Pancreas (tissue), 10 donors: Measurements from ENCODE around the gene VWA1. TPM values are rescaled to one million over a fixed set of nuclear protein-coding genes. Genes with fewer than 3 reads are reported as not detected.
"Not testable (repeated sequence)": the region's sequence is repeated elsewhere in the genome, so short reads cannot be mapped to it uniquely, and the experiment has no call there.

Experiments
- ATAC-seq, 4 donors: fragments of 200-7000 bp; cut with Tn5 transposase; one replicate each; pipeline versions ENCODE4 v1.8.0 to v1.9.1; 2020; ENCODE audit warnings: mild to moderate bottlenecking in 4 of 4, moderate library complexity in 4 of 4
- DNase-seq, 6 donors: peaks; one replicate each; pipeline ENCODE4 v3.0.0-alpha.2; 2020
- FAIRE-seq: peaks from 2 replicates; lab custom pipeline; 2012; peaks lifted over from hg19 to GRCh38; lab: Jason Lieb, UNC
- H3K27ac ChIP-seq, 4 donors: fragments of 200-600 bp; sonication (generic); 1 replicate in 3 of 4; 2 replicates in 1 of 4; pipeline versions ENCODE4 v1.5.0 to v1.8.0; 2020
- H3K27me3 ChIP-seq, 4 donors: fragments of 200-600 bp; one replicate each; pipeline ENCODE4 v1.8.0; 2021
- H3K36me3 ChIP-seq, 3 donors: fragments of 200-600 bp; sonication (generic) in 1 of 3; one replicate each; pipeline versions ENCODE4 v1.5.0 to v1.8.0; 2020 to 2021
- H3K4me1 ChIP-seq, 3 donors: fragments of 200-600 bp; one replicate each; pipeline ENCODE4 v1.8.0; 2021
- H3K4me3 ChIP-seq, 4 donors: fragments of 200-600 bp; sonication (generic) in 2 of 4; one replicate each; pipeline versions ENCODE4 v1.5.0 to v1.8.0; 2020 to 2021
- H3K9me3 ChIP-seq, 4 donors: fragments of 200-600 bp; one replicate each; pipeline ENCODE4 v1.8.0; 2021
- WGBS, 2 donors: extraction: QIAGEN DNeasy Blood & Tissue Kit; methylation state at CpG; one replicate each; pipeline ENCODE4 v1.1.7; 2013; 5-methylcytosine and 5-hydroxymethylcytosine counted together
- intact Hi-C, 3 donors: fragments of 100-400 bp; cut with DNase I; formaldehyde crosslinking; loops; one replicate each; pipeline versions ENCODE4 v1.11.1 to v1.14.2; 2022
- polyA plus RNA-seq, 2 donors: library from polyadenylated mRNA; stranded (reverse); fragments of 200-250 nt; gene quantifications; one replicate each; pipeline ENCODE4 v1.2.3, GENCODE V29; 2013
- total RNA-seq, 6 donors: library from RNA; stranded (reverse); fragmentation: NEBNext Ultra II Directional in 4 of 6; extraction: Animal tissue kit (Norgen Biotek cat#: 25700) in 4 of 6; gene quantifications; one replicate each; pipeline versions ENCODE4 v1.2.1 to v1.2.4, GENCODE V29; 2021 to 2023
- TF ChIP-seq, protein P1 (sequence below), 4 donors: fragments of 200-600 bp; sonication (generic) in 3 of 4; IDR thresholded peaks; one replicate each; pipeline versions ENCODE4 v1.5.0 to v1.8.0; 2021; ENCODE audit warnings: antibody characterized with exemption in 4 of 4
- donor health status: healthy with polysubstance abuse.
- donor health status: DM: no; HTN: no; CAD: no; lungs with moderate emphysema.
- donor health status: DM: no; HTN: no; CAD: no.
- donor health status: control.
- donor health status: control.
- donor health status: Bipolar disorder and iron deficiency.
- donor health status: DM: yes; HTN: yes; CAD: no.
- donor health status: DM: no; HTN: no; CAD: no.
- donor health status: DM: no; HTN: no; CAD: no.
- donor health status: DM: yes; HTN: yes; CAD: no.

VWA1 gene
- total and polyA plus RNA-seq, 8 donors, result 25.4 to 138 (median 55.2) TPM

DNA sequence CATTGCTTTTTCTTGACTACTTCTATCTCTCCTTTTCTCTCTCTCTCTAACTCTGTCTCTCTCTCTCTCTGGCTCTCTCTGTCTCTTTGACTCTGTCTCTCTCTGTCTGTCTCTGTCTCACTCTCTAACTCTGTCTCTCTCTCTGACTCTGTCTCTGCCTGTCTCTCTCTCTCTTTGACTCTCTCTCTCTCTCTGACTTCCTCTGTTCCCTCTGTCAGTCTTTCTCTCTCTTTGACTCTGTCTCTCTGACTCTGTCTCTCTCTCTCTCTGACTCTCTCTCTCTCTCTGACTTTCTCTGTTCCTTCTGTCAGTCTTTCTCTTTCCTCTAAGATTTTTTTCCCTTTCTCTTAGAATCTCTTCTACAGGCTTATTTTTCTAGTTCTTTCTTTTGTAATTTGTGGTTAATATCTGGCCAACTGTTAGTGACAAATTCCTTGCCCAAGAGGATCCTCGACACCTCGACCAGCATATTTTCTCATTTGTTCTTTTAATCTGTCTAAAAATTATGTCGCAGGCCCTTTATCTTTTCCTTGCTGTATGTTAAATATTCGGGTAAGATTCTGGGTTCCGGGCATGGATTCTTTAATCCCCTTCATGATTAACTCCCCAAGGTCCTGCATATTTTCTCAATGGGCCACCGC lies 13.7 kb downstream of the VWA1 start, which contains the start of gene ATAD3C:
TSS of gene ATAD3C (plus strand) at position 591 of the 641 bp plus-strand sequence. CDS start 995 bp downstream, outside the sequence.
- intact Hi-C loops, result no loop called here
- Histone ChIP-seq H3K36me3 (no peaks in the 10 kb centered on the region), H3K9me3 (no peaks in the 10 kb centered on the region), H3K4me1 (no peaks in the 10 kb centered on the region), H3K27ac (no peak within 1 kb of the TSS), H3K27me3 (no peaks in the 10 kb centered on the region), H3K4me3 (no peak within 1 kb of the TSS)
- no peak for DNase-seq
- ATAC-seq, result no peak
- WGBS, 2 donors, result 66 to 68% methylated on average over 6 of the region's 6 CpGs
- FAIRE-seq, result no peak
- TF ChIP-seq, protein P1, sequence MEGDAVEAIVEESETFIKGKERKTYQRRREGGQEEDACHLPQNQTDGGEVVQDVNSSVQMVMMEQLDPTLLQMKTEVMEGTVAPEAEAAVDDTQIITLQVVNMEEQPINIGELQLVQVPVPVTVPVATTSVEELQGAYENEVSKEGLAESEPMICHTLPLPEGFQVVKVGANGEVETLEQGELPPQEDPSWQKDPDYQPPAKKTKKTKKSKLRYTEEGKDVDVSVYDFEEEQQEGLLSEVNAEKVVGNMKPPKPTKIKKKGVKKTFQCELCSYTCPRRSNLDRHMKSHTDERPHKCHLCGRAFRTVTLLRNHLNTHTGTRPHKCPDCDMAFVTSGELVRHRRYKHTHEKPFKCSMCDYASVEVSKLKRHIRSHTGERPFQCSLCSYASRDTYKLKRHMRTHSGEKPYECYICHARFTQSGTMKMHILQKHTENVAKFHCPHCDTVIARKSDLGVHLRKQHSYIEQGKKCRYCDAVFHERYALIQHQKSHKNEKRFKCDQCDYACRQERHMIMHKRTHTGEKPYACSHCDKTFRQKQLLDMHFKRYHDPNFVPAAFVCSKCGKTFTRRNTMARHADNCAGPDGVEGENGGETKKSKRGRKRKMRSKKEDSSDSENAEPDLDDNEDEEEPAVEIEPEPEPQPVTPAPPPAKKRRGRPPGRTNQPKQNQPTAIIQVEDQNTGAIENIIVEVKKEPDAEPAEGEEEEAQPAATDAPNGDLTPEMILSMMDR (IDR thresholded peaks at IDR 0.05), result no peak

DNA sequence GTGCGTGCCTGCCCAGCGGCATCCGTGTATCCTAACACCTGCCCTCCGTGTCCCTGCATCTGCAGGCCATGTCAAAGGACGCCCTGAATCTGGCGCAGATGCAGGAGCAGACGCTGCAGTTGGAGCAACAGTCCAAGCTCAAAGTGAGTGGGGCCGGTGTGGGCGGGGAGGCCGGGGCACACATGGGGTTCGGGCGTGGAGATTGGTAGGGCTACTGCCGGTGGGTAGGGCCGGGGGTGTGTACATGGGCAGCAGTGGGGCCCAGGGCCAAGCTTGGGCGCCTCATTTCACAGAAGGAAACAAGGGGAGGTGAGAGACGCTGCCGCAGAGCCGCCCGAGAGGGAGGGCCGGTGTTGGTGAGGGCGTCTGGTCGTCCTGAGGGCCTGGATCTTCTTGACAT lies 15.1 kb downstream of the VWA1 start:
- H3K4me1 ChIP-seq, H3K27me3 ChIP-seq, DNase-seq, ATAC-seq, H3K4me3 ChIP-seq, H3K27ac ChIP-seq, H3K9me3 ChIP-seq, intact Hi-C loops, FAIRE-seq, H3K36me3 ChIP-seq: not testable (repeated sequence)
- WGBS, 2 donors, result 83 to 85% methylated on average over 22 of the region's 22 CpGs

DNA sequence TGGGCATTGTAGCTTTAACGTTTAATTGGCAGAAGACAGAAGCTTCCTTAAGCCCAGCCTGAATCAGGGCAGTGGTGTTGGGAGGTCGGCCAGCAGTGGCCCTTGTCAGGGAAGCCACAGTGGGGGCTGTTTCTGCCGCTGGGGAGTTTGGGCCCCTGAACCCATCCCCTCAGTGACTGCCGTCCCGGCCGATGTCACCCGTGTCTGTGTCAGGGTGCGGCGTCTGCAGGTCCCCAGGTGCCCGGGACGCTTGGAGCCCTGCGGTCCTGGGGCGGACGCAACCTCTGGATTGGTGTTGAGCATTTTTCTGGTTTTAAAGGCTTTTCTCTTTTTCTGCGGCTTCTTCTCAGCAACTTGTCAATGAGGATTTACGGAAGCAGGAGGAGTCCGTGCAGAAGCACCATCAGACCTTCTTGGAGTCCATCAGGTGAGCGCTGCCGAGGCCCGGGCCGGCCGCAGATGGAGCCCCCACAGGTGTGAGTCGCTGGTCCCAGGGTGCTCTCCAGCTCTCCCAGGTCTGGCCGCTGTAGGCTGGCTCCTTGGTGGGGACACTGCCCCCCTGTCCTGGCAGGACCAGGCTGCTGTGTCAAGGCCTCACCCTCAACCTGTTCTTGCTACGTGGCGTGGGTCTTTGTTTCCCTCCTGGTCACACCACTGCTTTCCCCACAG lies 16.3 kb downstream of the VWA1 start:
- Histone ChIP-seq H3K9me3 (no peaks in the 10 kb centered on the region), H3K27me3 (no peaks in the 10 kb centered on the region), H3K4me1 (no peaks in the 10 kb centered on the region), H3K36me3 (no peaks in the 10 kb centered on the region), H3K4me3 (no peak overlapping the region), H3K27ac (no peak overlapping the region)
- 87 to 88% methylated on average over 26 of the region's 26 CpGs for WGBS, 2 donors
- TF ChIP-seq, protein P1 (IDR thresholded peaks at IDR 0.05), result no peak
- DNase-seq (no peak), ATAC-seq (no peak), FAIRE-seq (no peak)
- intact Hi-C loops, result no loop called here

DNA sequence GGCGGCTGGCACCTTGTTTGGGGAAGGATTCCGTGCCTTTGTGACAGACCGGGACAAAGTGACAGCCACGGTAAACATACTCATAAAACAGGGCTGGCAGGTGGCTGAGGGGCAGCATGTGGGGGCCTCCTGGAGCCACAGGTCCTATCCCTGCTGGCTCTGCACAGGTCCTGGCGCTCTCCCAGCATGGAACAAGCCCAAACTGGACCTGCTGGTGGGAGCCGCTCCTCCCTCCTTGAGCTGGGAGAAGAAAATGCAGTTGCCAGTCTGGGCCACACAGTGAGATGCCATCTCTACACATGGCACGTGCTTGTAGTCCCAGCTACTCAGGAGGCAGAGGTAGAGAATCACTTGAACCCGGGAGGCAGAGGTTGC lies 16.9 kb downstream of the VWA1 start:
- H3K4me1 ChIP-seq, H3K9me3 ChIP-seq, intact Hi-C loops: not testable (repeated sequence)

DNA sequence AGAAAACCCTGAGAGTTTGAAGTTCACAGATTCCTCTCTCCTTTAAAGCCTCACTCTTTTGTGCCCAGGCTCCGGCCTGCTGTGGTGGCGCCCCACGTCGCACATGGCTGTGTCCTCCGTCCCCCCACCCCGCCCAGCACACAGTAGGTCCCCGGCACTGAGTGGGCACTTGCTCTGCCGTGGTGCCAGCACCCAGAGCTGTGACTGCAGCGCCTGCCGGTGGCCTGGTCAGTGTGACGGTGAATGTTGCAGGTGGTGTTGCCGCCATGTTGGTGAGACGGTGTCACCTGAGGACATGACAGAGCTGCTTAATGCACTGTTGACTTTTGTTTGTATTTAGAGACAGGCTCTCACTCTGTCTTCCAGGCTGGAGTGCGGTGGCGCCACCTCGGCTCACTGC lies 17.4 kb downstream of the VWA1 start:
- H3K4me3 ChIP-seq, result no peak overlapping the region
- H3K36me3 ChIP-seq, result no peaks in the 10 kb centered on the region
- no peak overlapping the region for H3K27ac ChIP-seq
- DNase-seq (no peak), FAIRE-seq (no peak), ATAC-seq (no peak)
- intact Hi-C loops, result no loop called here
- H3K9me3 ChIP-seq, result no peaks in the 10 kb centered on the region
- no peaks in the 10 kb centered on the region for H3K4me1 ChIP-seq
- TF ChIP-seq, protein P1 (IDR thresholded peaks at IDR 0.05), result no peak
- H3K27me3 ChIP-seq, result no peaks in the 10 kb centered on the region
- 91 to 94% methylated on average over 16 of the region's 16 CpGs for WGBS, 2 donors

More for the DNA sequence above, 16.9 kb downstream of the VWA1 start:
- ATAC-seq, H3K4me3 ChIP-seq, H3K36me3 ChIP-seq, H3K27me3 ChIP-seq, DNase-seq, FAIRE-seq, H3K27ac ChIP-seq: not testable (repeated sequence)
- WGBS, 2 donors, result 75 to 85% methylated on average over 8 of the region's 8 CpGs

DNA sequence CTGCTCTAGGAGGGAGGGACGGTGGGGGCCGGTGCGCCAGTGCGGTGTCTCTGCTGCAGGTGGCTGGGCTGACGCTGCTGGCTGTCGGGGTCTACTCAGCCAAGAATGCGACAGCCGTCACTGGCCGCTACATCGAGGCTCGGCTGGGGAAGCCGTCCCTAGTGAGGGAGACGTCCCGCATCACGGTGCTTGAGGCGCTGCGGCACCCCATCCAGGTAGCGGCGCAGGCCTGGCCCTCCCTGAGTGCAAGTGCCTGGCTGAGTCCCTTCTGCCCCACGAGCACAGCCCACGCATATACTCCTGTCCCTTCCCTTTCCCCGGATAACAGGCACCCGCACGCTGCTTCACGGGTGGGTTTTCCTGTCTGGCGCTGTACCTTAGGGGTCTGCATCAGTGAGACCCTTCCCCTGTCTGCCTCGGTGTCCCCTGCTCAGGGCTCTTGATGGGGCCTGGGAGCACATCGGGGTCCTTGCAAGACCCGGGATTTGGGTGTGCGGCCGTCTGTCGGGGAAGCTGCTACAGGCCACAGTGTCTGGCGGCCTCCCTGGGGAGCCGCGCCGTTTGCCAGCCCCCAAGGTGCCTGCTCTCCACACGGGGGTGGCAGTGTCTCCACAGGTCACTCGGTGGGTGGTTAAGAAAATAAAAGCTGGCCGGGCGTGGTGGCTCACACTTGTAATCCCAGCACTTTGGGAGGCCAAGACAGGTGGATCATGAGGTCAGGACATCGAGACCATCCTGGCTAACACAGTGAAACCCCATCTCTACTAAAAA lies 19.0 kb downstream of the VWA1 start:
- ATAC-seq, DNase-seq, H3K4me1 ChIP-seq, H3K4me3 ChIP-seq, H3K36me3 ChIP-seq, H3K9me3 ChIP-seq, intact Hi-C loops, H3K27me3 ChIP-seq, FAIRE-seq, H3K27ac ChIP-seq: not testable (repeated sequence)
- WGBS, 2 donors, result 78 to 87% methylated on average over 30 to 37 of the region's 41 CpGs
